ENCODE data around the gene PON1.

Gene PON1

GRCh38 chr7:95255691-95256090 lies 68.6 kb downstream of the PON1 start:
- no peak for TF ChIP-seq ZNF274 (IDR thresholded peaks at IDR 0.05; ENCODE audit: low read depth, low read length)
- no peak overlapping the region for H3K4me3 ChIP-seq (ENCODE audit: low read length)

GRCh38 chr7:95253986-95254385 lies 70.3 kb downstream of the PON1 start:
- no peak overlapping the region for H3K4me3 ChIP-seq (ENCODE audit: low read length)
- TF ChIP-seq ZNF274 (IDR thresholded peaks at IDR 0.05; ENCODE audit: low read depth, low read length) = no peak

GRCh38 chr7:95251966-95252365 lies 72.4 kb downstream of the PON1 start:
- no peak for TF ChIP-seq ZNF274 (IDR thresholded peaks at IDR 0.05; ENCODE audit: low read depth, low read length)
- H3K4me3 ChIP-seq (ENCODE audit: low read length) = no peak overlapping the region

GRCh38 chr7:95250571-95250970 lies 73.8 kb downstream of the PON1 start:
- TF ChIP-seq ZNF274 (IDR thresholded peaks at IDR 0.05; ENCODE audit: low read depth, low read length) = no peak
- no peak overlapping the region for H3K4me3 ChIP-seq (ENCODE audit: low read length)

All from GM08714 (cell line).